Stimulated activated CD8-positive, alpha-beta memory T cell treated with anti-CD3 and anti-CD28 coated beads, Interleukin-4, amount 100 ng/mL, for 1 hour (primary cell): Measurements from ENCODE around the gene PRAMEF14.
"Not testable (repeated sequence)": the region's sequence is repeated elsewhere in the genome, so short reads cannot be mapped to it uniquely, and the experiment has no call there.

ENCODE experiments used
- DNase-seq, 2 donors: peaks; one replicate each; pipeline ENCODE4 v3.0.0-alpha.2; 2020; ENCODE audit warnings: low read depth in 2 of 2, low spot score in 1 of 2

PRAMEF14 gene

DNA sequence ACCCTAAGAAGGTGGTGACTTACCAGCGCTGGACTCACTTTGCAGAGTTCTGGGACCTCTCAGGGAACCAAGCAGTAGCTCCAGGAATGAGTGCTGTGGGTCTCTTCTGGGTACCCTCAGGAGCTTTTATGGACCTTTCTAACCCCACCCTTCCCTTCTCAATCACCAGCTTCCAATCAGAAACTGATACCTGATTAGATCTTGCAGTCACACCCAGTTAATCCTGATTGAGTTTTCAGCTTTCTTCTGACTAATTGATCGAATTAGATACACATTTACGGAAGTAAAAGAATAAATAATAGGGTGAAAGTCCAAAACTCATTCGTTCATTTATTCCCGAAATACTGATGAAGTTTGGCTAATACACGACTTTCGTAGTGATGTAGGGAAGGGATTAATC is at the start of gene PRAMEF14:
Gene PRAMEF14, minus strand, starts transcription at position 101 of the 400 bp plus-strand sequence. CDS start 1,820 bp downstream, outside the sequence.
- not testable (repeated sequence) for DNase-seq

- not testable (repeated sequence) for DNase-seq
Measured at GRCh38 chr1:13395311-13395710, 48.4 kb upstream of the PRAMEF14 start.

GRCh38 chr1:13394761-13395160 is 47.8 kb upstream of the PRAMEF14 start:
- not testable (repeated sequence) for DNase-seq

- DNase-seq = not testable (repeated sequence)
Measured at GRCh38 chr1:13393004-13393403, 46.1 kb upstream of the PRAMEF14 start.

DNA sequence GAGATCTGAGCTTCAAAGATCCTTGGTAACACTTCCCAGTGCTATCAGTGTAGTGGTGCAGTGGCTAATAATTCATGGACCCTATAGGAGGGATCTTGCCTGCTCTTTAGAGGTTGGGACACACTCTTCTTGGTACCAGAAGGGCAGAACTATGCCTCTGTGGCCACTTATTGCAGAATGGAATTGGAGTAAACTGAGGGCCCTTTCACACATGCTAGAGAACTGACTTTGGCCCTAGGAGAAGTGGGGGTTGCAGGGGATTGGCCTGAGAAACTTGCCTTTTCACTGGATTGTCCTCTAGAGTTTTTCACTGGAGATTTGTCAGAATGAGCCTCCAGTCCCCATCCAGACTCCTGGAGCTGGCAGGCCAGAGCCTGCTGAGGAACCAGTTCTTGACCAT is 42.4 kb upstream of the PRAMEF14 start, which contains the start of gene PRAMEF17:
Gene PRAMEF17, plus strand, starts transcription at position 301 of the 400 bp plus-strand sequence. Its CDS starts 26 bp downstream, at position 327.
- DNase-seq = not testable (repeated sequence)

DNA sequence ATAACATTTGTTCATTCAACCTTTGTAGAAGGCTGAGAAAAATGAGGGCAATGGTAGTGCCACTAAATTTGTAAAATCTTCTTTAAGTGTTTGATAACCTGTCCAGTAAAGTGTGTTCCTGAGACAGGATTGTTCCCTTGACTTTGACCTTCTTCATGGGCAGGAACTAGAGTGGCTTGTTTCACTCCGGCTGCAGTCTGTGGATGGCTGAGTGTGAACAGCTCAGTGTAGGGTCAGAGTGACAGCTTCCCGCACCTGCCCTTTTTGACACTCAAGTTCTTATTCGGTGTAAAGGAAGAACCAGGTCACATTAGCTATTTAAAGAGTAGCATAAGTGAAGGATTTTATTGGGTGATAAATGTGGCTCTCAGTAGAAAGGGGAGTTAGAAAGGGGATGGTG is 33.4 kb upstream of the PRAMEF14 start:
- not testable (repeated sequence) for DNase-seq

GRCh38 chr1:13378983-13379382 is 32.0 kb upstream of the PRAMEF14 start:
- not testable (repeated sequence) for DNase-seq

DNA sequence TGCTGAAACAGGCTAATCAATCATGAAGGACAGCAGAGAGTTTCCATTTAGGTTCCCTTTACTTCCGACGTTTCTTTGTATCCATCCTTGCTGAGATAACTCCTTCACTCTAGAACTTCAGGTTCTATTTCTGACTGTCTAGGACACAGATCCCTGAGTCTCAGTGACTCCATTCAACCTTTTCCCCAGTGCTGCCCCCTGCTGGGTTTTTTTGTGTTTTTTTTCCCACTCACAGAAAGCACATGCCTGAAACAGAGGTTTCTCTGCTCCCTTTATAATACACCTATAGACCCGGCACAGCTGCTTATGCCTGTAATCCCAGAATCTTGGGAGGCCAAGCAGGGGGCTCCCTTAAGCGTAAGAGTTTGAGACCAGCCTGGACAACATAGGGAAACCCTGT is 21.6 kb upstream of the PRAMEF14 start:
- DNase-seq = not testable (repeated sequence)

DNA sequence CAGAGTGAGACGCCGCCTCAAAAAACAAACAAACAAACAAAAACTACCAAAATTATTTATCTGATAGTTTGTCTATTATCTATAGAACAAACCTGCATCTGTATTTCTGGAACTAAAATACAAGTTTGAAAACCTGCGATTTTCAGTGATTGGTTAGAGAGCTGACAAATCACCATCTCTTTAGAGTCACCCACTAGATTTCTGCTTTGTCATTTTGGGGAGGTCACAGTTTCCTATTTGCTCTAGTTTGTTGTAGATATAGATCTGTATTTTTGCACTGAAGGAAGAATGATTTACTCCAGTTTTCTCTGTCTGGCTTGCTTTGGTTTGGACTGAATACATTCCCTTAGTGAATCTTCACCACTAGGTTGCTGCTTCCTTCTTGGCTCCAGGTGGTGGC is 19.6 kb upstream of the PRAMEF14 start:
- DNase-seq = not testable (repeated sequence)

GRCh38 chr1:13364928-13365327 is 18.0 kb upstream of the PRAMEF14 start:
- DNase-seq = not testable (repeated sequence)

GRCh38 chr1:13362364-13362763 is 15.4 kb upstream of the PRAMEF14 start:
- DNase-seq = not testable (repeated sequence)

GRCh38 chr1:13356774-13357173 is 9.8 kb upstream of the PRAMEF14 start:
- not testable (repeated sequence) for DNase-seq

- DNase-seq = not testable (repeated sequence)
Measured at GRCh38 chr1:13354475-13354874, 7.5 kb upstream of the PRAMEF14 start.

- not testable (repeated sequence) for DNase-seq
Measured at GRCh38 chr1:13353476-13353875, 6.5 kb upstream of the PRAMEF14 start.

DNA sequence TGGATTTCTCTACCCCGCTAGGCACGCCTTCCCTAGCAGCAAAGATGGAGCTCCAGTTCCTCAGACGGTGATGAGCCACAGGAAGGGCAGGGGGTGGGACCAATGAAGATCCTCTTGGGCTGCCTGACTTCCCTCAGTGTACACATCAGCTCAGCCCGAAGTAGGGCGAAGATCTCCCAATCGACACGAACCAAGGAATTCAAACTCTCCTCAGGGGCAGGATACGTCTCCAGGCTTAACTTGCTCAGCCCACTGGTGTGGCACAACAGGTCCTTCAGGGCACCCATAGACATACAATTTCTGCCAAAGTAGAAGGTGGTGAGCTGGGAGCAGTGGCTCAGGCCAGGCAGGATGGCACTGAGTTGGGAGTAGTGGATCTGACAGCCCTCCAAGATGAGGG is 4.4 kb downstream of the PRAMEF14 start:
- not testable (repeated sequence) for DNase-seq

DNA sequence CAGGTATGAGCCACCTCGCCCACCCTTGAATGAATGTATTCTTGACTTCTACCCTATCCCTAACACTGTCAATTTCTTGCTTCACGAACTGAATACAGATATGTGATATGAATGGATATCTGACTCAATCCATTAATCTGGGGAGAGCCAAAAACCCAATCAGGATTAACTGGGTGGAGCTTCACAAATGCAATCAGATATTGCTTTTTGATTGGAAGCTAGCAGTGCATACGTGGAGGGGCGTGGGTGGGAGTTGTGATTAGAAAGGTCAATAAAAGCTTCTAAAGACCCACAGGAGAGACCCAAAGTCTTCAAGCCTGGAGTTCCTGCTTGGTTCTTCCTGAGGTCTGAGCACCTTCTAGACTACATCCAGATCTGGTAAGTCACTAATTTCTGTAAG is 31.7 kb downstream of the PRAMEF14 start, which contains the start of gene PRAMEF15:
Gene PRAMEF15, plus strand, starts transcription at position 301 of the 400 bp plus-strand sequence. CDS start 2,827 bp downstream, outside the sequence.
- DNase-seq = not testable (repeated sequence)

DNA sequence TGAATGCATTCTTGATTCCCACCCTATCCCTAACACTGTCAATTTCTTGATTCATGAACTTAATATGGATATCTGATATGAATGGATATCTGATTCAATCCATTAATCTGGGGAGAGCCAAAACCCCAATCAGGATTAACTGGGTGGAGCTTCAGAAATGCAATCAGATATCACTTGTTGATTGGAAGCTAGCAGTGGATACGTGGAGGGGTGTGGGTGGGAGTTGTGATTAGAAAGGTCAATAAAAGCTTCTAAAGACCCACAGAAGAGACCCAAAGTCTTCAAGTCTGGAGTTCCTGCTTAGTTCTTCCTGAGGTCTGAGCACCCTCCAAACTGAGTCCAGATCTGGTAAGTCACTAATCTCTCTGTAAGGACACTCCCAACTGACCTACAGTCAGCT is 43.7 kb downstream of the PRAMEF14 start, which contains the start of gene PRAMEF33:
Gene PRAMEF33, plus strand, starts transcription at position 301 of the 400 bp plus-strand sequence. CDS start 2,416 bp downstream, outside the sequence.
- not testable (repeated sequence) for DNase-seq

DNA sequence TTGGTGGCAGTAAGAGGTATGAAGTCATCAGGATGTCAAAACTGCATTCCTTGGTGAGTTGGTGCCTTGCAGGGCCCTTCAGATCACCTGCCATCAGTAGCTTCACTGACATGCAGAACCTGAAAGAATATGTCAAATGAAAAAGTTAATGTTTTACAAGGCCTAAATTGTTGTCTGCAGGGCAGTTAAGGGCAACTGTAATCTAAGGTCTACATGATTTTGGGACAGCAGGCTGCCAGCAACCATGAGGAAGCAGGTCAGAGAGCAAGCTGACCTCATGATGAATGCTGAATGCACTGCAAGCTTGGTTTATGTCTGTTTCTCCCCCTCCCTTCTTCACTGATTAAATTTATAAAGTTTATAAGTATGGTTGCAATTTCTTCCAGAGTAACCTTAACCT is 44.7 kb downstream of the PRAMEF14 start:
- not testable (repeated sequence) for DNase-seq

- not testable (repeated sequence) for DNase-seq
Measured at GRCh38 chr1:13298699-13299098, 48.2 kb downstream of the PRAMEF14 start.

DNA sequence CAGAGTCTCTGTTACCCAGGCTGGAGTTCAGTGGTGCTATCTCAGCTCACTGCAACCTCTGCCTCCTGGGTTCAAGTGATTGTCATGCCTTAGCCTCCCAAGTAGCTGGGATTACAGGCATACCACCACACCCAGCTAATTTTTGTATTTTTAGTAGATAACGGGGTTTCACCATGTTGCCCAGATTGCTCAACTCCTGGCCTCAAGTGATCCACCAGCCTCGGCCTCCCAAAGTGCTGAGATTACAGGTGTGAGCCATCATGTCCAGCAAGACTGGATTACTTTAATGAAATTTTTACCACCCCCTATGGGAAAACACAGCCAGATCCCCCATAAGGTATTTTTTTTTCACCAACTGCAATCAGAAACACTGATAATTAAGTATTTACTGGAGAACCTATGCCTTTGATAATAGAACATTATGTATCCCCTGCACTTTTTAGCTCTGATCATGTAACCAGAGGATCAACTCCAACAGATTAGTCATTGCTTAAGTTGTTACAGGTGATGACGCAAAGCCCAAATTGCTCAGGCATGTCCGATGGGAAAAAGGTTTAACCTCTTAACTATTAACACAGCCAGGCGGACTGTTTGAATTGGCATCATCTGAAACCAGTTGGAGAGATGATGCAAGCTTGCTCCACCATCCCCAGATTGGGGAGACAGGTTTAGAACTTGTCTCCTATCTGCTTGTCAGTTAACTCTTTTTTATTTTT is 49.6 kb downstream of the PRAMEF14 start:
- DNase-seq = not testable (repeated sequence)
